PC-9 (cell line): ENCODE measurements around the gene TMTC2.

ENCODE experiments used
- EZH2 ChIP-seq: fragments of 200-600 bp; sonication (generic); IDR thresholded peaks from 2 replicates; pipeline ENCODE4 v1.8.0; 2017; ENCODE audit warnings: antibody characterized with exemption, low read depth
- TF ChIP-seq, protein P1 (sequence below): fragments of 200-600 bp; sonication (generic); conservative IDR thresholded peaks from 2 replicates; pipeline ENCODE4 v1.6.1; 2017; ENCODE audit warnings: mixed run types, antibody characterized with exemption, mild to moderate bottlenecking, moderate library complexity

GRCh38 chr12:82730953-82731459, 44.3 kb downstream of the TMTC2 start:
- TF ChIP-seq, protein P1, sequence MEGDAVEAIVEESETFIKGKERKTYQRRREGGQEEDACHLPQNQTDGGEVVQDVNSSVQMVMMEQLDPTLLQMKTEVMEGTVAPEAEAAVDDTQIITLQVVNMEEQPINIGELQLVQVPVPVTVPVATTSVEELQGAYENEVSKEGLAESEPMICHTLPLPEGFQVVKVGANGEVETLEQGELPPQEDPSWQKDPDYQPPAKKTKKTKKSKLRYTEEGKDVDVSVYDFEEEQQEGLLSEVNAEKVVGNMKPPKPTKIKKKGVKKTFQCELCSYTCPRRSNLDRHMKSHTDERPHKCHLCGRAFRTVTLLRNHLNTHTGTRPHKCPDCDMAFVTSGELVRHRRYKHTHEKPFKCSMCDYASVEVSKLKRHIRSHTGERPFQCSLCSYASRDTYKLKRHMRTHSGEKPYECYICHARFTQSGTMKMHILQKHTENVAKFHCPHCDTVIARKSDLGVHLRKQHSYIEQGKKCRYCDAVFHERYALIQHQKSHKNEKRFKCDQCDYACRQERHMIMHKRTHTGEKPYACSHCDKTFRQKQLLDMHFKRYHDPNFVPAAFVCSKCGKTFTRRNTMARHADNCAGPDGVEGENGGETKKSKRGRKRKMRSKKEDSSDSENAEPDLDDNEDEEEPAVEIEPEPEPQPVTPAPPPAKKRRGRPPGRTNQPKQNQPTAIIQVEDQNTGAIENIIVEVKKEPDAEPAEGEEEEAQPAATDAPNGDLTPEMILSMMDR, result no peak
- TF ChIP-seq EZH2, result no peak
